ENCODE measurements around the gene MAPKBP1.
A peak's percentile ranks its signal among the peaks of the same experiment; 100 is the strongest.

MAPKBP1 gene

DNA sequence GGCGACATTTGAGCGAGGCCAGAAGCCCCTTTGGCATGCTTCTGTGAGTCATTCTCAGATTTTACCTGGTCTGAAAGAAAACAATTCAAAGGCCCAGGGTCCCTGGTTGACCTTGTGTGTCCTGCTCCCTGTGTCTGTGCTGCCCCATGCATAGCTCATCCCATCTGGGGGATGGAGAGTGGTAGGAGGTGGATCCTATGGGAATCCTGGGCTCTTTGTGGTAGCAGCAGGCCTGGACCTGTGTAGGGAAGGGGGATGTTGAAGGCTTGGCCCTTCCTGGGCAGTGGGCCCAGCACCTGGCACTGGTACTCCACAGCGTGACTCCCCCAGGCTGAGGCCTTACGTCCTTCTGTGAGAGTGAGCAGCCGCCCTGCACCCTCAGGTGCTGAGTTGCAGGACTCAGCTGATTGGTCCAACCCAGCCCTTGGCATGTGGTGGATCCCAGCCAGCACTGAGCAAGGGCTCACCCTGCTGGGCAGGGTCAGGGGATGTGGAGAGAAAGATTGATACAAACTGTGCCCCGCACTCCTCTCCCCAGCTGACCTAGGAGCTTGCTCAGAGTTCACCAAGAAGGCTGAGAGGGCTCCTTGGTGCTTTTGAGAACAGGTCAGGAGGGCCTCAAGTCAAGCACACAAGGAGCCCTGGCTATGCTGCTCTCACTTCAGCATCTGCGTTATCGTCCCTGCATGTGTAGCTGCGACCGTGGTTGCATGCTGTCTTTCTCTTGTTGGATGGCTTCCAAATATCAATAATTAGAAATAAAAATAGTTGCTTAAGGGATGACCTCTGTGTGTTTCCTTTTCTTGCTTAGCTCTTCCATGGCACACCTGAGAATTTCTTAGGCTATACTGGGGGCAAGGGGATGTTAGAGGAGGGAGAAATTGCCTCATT, 32.3 kb downstream of the MAPKBP1 start:
- no peak for DNase-seq

GRCh38 chr15:41809121-41809520, 34.8 kb downstream of the MAPKBP1 start:
- DNase-seq = no peak

DNA sequence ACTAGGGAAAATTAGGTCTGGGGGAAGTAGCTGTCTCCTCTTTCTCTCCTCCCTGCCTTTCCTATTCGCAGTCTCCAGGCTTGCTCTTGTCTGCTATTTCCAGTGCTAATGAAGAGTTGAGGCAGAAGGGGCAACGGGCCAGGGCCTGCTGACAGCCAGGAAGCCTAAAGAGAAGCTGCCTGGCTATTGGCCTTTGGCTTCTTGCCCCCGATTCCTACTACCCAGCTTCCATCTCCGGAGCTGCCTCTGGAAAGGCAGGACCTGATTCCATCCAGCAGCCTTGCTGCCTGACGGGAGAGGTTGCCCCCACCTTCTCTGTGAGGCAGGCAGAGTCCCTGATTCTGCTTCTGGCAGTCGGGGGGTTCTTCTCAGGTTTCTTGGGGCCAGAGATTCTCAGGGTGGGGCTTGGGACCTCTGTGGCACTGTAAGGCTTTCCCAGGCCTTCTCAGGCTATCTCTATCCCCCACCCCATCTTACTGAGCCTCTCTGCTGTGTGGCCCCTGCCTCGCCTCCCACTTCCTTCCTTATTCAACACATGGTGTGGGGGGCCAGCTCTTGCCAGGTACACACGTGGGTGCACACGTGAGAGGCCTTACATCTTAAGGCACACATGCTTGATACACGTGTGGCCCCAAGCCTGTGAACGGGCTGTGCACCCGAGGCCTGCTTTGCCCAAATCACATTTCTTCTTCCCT, 35.4 kb downstream of the MAPKBP1 start:
- DNase-seq = no peak

DNA sequence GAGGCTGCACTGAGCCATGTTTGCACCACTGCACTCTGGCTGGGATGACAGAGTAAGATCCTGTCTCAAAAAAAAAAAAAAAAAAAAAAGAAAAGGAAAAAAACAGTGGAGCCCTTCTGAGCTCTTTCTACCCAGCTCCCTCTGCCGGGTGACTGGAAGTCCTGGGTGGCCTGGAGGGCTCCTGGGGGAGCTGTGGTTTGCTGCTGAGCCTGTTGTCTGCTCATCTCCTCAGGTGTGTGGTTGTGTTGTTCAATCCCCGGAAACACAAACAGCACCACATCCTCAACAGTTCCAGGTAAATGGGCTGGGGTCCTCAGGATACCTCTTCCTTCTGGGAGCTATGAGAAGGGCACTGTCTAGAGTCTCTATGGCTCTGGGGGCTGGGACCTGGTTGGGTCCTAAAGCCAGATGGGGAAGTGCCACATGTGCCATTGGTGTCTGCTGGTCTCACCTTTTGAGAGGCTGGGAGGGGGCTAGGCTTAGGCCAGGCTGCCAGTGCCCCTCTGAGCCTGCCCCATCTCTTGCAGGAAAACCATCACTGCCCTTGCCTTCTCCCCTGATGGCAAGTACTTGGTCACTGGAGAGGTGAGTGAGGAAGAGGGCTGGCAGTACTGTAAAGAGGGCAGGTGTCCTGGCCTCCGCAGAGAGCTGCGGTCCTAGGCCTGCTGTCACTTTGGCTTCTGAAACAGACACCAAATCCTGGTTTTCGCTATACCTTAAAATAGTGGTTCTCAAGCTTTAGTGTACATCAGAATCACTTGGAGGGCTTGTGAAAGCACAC, 36.6 kb downstream of the MAPKBP1 start:
- no peak for DNase-seq

DNA sequence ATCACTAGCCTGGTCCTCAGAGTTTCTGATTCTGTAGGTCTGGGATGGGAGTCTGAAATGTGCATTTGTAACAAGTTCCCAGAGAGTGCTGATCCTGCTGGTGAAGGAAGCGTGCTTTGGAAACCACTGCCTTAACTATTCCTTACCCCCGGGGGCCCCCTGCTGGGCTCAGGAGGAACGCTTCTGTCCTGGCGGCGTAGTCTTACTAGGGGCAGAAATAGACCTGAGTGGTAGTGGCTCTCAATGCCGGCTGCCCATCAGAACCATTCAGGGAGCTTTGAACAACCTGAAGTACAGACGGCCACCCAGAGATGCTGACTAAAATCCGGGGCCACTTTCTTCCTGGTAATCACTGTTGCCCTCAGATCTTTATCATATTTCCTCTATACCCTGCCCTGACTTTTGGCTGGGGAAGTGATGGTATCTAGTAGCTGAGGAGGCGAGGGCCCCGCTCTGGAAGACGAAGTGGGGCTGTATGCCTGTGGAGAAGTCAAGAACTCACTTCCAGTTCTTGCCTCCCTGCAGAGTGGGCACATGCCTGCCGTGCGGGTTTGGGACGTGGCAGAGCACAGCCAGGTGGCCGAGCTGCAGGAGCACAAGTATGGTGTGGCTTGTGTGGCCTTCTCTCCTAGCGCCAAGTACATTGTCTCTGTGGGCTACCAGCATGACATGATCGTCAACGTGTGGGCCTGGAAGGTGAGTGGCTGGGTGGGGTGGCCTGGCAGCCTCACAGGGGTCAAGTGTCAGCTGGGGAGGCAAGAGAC, 37.3 kb downstream of the MAPKBP1 start:
- peak; percentile 67 to 77 for DNase-seq

DNA sequence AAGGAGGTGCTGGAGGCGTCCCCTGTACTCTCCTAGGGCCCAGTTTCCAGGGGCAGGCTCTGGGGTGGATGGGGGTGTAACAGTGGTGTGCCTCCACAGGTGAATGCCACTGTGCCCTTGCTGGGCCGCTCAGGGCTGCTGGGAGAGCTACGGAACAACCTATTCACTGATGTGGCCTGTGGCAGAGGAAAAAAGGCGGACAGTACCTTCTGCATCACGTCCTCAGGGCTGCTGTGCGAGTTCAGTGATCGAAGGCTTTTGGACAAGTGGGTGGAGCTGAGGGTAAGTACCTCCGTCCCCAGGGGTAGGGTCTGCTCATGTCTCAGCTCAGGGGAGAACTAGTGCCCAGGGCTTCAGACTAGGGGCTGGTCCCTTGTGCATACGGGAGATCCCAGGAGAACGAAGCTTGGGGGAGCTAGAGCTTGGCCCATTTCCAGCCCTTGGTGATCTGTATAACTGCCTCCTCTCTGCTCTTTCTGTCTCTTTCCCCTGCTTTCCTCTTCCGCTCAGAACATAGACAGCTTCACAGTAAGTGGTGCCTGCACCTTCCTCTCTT, 38.6 kb downstream of the MAPKBP1 start:
- no peak for DNase-seq

GRCh38 chr15:41813426-41813825, 39.1 kb downstream of the MAPKBP1 start:
- no peak for DNase-seq

DNA sequence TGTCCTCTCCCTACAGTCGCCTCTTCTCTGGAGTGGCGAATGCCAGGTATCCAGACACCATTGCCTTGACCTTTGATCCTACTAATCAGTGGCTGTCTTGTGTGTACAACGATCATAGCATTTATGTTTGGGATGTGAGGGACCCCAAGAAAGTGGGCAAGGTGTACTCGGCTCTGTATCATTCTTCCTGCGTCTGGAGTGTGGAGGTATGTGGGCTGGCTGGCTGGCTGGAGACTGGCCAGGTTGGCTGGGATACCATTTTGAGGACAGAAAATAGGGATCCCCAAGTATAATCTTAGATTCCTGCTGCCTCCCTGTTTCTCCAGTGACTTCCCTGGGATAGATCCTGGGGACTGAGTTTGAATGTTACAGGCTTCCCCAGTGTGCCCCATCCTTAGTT, 40.2 kb downstream of the MAPKBP1 start:
- DNase-seq = no peak

GRCh38 chr15:41816788-41817187, 42.5 kb downstream of the MAPKBP1 start:
- DNase-seq = no peak

DNA sequence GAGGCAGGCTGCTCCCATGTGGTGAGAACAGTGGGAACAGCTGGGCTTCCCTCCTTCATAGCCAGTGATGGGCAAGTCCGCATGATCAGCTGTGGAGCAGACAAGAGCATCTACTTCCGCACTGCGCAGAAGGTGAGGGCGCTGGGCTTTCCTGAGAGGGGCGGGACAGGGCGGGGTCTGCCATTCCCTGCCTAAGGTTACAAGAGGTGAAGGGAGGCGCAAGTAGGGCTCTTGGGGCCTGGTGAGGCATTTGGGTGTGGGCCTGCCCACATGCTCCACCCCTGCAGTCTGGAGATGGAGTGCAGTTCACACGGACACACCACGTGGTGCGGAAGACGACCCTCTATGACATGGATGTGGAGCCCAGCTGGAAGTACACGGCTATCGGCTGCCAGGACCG, 43.0 kb downstream of the MAPKBP1 start:
- DNase-seq = no peak

DNA sequence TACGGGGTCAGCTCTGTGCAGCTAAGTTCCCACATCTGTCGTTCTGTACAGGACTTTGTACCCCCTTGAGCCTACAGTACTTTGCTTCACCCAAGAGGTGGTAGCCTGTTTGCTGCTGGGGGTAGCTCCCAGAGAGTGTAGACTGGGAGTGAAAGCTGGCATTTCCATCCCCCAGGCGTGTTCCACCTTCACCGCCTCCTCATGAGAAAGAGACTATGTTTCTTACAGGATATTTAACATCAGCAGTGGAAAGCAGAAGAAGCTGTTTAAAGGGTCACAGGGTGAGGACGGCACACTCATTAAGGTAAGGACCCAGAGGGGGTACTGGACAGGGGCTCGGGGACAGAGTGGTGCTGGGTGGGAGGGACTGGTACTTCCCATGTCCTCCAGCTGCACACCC, 43.5 kb downstream of the MAPKBP1 start:
- DNase-seq = no peak

- no peak for DNase-seq
Measured at GRCh38 chr15:41819455-41820050, 45.3 kb downstream of the MAPKBP1 start.

DNA sequence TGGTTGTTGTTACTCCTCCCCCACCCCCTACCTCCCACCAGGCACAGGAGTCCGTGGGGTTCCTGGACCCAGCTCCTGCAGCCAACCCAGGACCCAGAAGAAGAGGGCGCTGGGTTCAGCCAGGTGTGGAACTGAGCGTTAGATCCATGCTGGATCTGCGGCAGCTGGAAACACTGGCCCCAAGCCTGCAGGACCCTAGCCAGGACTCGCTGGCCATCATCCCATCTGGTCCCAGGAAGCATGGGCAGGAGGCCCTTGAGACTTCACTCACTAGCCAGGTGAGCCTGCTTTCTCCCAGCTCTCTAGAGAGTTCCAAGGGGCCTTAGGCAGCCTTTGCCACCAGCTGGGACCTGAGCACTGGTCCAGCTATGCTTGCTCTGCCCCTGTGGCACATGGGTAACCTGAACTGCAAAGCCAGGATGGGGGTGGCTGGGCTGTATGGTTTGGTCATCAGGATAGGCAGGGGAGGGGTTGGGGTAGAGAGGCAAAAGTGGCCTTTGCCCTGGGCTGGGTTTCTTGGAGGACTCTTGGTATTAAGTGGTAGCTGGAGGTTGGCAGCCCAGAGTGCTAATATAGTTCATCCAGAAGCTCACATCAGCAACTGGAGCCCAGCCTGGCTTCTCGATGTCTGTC, 46.6 kb downstream of the MAPKBP1 start:
- DNase-seq = no peak

GRCh38 chr15:41821831-41822230, 47.5 kb downstream of the MAPKBP1 start:
- DNase-seq = no peak

- no peak for DNase-seq
Measured at GRCh38 chr15:41822471-41822870, 48.2 kb downstream of the MAPKBP1 start.

- DNase-seq = no peak
Measured at GRCh38 chr15:41822957-41823356, 48.7 kb downstream of the MAPKBP1 start.

- DNase-seq = no peak
Measured at GRCh38 chr15:41823502-41823901, 49.2 kb downstream of the MAPKBP1 start.

DNA sequence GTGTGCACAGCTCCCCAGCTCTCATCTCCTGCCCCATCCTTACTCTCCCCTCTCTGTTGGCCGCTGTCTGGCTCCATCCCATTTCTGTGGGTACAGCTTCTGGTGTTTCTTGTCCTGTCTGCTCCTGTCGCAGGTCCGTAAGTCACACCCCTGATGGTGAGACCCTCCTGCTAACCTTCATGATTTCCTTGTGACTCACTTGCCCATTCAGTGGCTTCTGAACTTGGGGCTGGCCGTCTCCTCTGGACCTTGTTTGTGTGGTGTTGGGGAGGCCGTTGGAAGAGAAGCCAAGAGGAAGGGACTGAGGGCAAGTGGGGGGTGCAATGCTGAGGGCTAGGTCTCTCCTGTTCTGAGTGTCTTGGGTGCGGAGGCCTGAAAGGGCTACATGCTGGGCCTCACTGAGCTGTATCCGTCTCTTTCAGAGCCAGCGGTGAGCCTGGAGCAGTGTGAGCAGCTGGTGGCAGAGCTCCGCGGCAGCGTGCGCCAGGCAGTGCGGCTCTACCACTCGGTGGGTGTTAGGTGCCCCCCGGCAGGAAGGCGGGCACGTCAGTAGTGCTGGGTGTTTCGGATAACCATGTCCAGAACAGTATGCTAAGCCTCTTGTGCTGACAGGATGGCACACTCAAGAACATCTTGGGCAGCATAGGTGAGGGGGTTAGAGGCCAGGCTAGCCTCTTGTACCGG, 49.9 kb downstream of the MAPKBP1 start:
- no peak for DNase-seq

DNA sequence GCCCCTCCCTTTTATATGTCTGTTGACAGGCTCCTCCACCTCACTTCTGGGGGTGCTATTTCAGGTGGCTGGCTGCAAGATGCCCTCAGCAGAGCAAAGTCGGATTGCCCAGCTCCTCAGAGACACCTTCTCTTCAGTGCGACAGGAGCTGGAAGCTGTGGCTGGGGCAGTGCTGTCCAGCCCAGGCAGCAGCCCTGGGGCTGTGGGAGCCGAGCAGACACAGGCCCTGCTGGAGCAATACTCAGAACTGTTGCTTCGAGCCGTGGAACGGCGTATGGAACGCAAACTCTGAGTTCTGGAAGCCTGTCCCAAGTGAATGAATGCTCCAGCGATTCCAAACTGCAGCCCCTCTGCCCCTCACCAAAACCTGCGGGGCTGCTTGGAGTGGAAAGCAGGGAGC, 50.9 kb downstream of the MAPKBP1 start:
- no peak for DNase-seq

- no peak for DNase-seq
Measured at GRCh38 chr15:41825572-41826535, 51.6 kb downstream of the MAPKBP1 start.

All from activated CD4-positive, alpha-beta T cell treated with anti-CD3 and anti-CD28 coated beads for 4 hours (primary cell).